ENCODE results near the gene MKX.

- TF ChIP-seq YY1 (IDR thresholded peaks at IDR 0.05; ENCODE audit: insufficient read depth, insufficient read length) (no peak), ZNF274 (IDR thresholded peaks at IDR 0.05; ENCODE audit: low read depth, low read length) (no peak), SUZ12 (IDR thresholded peaks at IDR 0.05; ENCODE audit: extremely low read depth, insufficient read depth, insufficient read length) (no peak)
Observed at GRCh38 chr10:27685681-27686080, 59.9 kb downstream of the MKX start.

All from NT2/D1 (cell line).